ENCODE results near the gene NACC2.

Gene NACC2

GRCh38 chr9:136128436-136128835, 33.3 kb upstream of the NACC2 start:
- DNase-seq: no peak

- DNase-seq: no peak
Measured at GRCh38 chr9:136127313-136127712, 32.2 kb upstream of the NACC2 start.

GRCh38 chr9:136124976-136125692, 30.0 kb upstream of the NACC2 start:
- no peak for DNase-seq

GRCh38 chr9:136122425-136123383, 27.6 kb upstream of the NACC2 start:
- peak; percentile 86 for DNase-seq

- no peak for DNase-seq
Measured at GRCh38 chr9:136121801-136122200, 26.7 kb upstream of the NACC2 start.

GRCh38 chr9:136120438-136120844, 25.4 kb upstream of the NACC2 start:
- DNase-seq: no peak

- no peak for DNase-seq
Measured at GRCh38 chr9:136119883-136120393, 24.8 kb upstream of the NACC2 start.

- DNase-seq: peak; percentile 74
Measured at GRCh38 chr9:136119061-136119882, 24.2 kb upstream of the NACC2 start.

GRCh38 chr9:136118320-136119060, 23.4 kb upstream of the NACC2 start, which contains the start of gene TMEM250:
Gene TMEM250 (minus strand): TSS chr9:136118875. CDS start chr9:136116900, 1,975 bp downstream.
- DNase-seq: peak; percentile 98

GRCh38 chr9:136117916-136118319, 22.8 kb upstream of the NACC2 start:
- peak; percentile 67 for DNase-seq

GRCh38 chr9:136117291-136117915, 22.3 kb upstream of the NACC2 start:
- DNase-seq: no peak

- no peak for DNase-seq
Measured at GRCh38 chr9:136116360-136117098, 21.4 kb upstream of the NACC2 start.

- no peak for DNase-seq
Measured at GRCh38 chr9:136115641-136116359, 20.7 kb upstream of the NACC2 start.

- DNase-seq: no peak
Measured at GRCh38 chr9:136115206-136115605, 20.1 kb upstream of the NACC2 start.

GRCh38 chr9:136114610-136115009, 19.5 kb upstream of the NACC2 start:
- DNase-seq: no peak

GRCh38 chr9:136112541-136112940, 17.5 kb upstream of the NACC2 start:
- no peak for DNase-seq

- DNase-seq: no peak
Measured at GRCh38 chr9:136111910-136112309, 16.8 kb upstream of the NACC2 start.

- no peak for DNase-seq
Measured at GRCh38 chr9:136111190-136111589, 16.1 kb upstream of the NACC2 start.

- peak; percentile 66 for DNase-seq
Measured at GRCh38 chr9:136110082-136111061, 15.3 kb upstream of the NACC2 start.
